Left hindlimb (tissue), 1 donor: Measurements from ENCODE around the gene ELAVL1.

Experiments
- DNase-seq: peaks from one replicate; pipeline ENCODE4 v3.0.0-alpha.2; 2018

ELAVL1 gene

GRCh38 chr19:8020681-8021080 lies 15.2 kb upstream of the ELAVL1 start:
- DNase-seq = no peak

- DNase-seq = no peak
These were observed 12.4 kb upstream of the ELAVL1 start for GRCh38 chr19:8017808-8018207.

DNA sequence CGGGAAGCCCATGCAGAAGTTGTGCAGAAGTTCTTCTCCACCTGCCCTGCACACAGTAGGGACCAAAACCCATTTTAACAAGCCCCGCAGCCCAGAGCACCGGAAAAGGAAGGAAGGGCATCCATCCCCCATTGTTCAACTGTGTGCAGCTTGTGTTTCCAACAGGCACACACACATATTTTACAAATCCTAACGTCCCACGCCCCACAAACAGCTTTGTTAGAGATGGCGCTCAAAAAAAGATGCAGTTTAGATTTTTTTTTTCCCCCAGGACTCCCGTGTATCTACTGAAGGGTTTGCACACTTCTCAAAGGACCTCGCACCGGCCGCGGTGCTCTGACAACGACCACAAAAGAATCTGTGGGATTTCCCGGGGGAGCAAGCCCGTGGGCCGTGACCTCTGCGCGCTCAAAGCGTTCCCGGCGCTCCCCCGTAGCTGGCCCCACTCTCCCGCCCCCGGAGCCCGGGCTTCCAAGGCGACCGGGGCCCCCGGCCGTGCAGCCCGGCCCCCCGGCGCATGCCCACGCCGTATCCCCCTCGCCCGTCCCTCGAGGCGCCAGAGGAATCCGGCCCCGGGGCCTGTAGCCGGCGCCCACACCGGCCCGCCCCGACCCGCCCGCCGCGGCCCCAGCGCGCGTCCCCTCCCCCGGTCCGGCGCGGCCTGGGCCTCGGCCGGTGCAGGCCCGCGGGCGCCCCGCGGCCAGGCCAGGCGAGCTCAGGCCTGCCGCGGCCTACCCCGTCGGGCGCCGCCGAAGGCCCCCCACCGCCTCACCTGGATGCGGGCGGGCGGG lies 523 bp downstream of the ELAVL1 start:
- no peak for DNase-seq

- DNase-seq = no peak
These were observed 1.4 kb downstream of the ELAVL1 start for GRCh38 chr19:8004001-8004400.

- DNase-seq = peak; percentile 83
These were observed 3.2 kb downstream of the ELAVL1 start for GRCh38 chr19:8001995-8002849.

- DNase-seq = no peak
These were observed 3.8 kb downstream of the ELAVL1 start for GRCh38 chr19:8001651-8001994.

GRCh38 chr19:8000298-8001038 lies 5.0 kb downstream of the ELAVL1 start:
- no peak for DNase-seq

- DNase-seq = no peak
These were observed 6.1 kb downstream of the ELAVL1 start for GRCh38 chr19:7999376-7999775.

DNA sequence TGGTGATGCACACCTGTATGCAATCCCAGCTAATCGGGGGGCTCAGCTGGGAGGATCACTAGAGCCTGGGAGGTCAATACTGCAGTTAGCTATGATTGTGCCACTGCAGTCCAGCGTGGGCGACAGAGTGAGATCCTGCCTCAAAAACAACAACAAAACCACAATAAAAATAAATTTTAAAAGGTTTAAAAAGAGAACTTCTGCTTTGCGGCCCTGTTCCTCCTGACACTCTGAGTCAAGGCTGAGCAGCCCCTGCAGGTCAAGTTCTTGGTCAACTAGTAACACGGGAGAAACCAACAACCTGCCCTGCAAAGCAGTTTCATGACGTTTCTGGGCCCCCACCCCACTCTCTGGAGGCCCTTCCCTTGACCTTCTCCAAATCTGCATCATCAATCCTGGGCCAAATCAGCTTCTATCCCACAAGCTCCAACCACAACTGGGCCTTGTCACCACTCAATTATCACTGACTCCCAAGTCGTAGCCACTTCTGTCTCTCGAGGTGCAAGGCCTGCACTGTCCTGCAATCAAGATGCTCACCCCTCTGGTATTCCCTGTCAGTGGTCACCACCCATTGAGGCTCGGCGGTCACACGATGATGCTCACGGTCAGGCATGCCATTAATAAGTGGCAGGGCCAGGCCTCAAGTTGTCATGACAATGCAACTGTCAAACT lies 7.5 kb downstream of the ELAVL1 start:
- no peak for DNase-seq

- DNase-seq = no peak
These were observed 8.6 kb downstream of the ELAVL1 start for GRCh38 chr19:7996883-7997282.

DNA sequence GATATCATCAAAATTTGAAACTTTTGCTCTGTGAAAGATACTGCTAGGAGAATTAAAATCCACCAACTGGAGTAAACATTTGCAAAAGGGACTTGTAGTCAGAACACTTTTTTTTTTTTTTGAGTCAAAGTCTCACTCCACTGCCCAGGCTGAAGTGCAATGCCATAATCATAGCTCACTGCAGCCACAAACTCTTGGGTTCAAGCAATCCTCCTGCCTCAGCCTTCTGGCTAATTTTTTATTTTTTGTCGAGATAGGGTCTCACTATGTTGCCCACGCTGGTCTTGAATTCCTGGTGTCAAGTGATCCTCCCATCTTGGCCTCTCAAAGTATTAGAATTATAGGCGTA lies 9.7 kb downstream of the ELAVL1 start:
- DNase-seq = no peak

GRCh38 chr19:7994928-7995809 lies 10.3 kb downstream of the ELAVL1 start:
- no peak for DNase-seq

- no peak for DNase-seq
These were observed 11.3 kb downstream of the ELAVL1 start for GRCh38 chr19:7994114-7994513.

DNA sequence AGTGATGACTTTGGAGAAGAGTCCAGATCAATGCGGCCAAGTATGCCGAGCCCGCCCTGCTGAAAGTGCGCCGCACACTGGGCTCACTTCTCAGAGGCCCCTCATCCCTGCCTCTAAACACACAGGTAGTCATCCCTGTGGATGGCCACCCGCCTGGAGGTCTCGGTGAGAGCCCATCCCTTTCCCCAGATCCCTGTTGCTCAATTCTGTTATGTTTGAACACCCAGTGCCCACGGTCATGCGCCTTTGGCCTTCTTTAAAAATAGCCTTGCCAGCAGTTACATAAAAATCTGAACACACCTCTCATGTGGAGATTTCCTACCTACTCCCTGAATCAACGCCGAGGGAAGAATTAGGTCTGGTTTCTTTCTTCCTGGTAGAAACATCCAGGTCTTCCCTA lies 11.9 kb downstream of the ELAVL1 start:
- no peak for DNase-seq

DNA sequence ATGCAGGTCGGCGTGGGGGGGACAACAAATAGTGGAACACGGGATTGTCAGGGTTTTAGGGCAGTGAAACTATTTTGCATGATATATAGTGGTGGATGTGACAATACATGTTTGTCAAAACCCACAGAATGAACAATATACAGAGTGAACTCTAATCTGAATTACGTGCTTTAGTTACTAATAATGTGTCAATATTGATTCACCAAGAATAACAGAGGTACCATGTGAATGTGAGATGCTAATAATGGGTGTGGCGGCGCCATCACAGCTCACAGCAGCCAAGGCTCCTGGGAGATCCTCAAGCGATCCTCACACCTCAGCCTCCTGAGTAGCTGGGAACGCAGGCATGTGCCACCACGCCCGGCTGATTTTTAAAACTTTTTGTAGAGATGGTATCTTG lies 12.9 kb downstream of the ELAVL1 start:
- DNase-seq = no peak

DNA sequence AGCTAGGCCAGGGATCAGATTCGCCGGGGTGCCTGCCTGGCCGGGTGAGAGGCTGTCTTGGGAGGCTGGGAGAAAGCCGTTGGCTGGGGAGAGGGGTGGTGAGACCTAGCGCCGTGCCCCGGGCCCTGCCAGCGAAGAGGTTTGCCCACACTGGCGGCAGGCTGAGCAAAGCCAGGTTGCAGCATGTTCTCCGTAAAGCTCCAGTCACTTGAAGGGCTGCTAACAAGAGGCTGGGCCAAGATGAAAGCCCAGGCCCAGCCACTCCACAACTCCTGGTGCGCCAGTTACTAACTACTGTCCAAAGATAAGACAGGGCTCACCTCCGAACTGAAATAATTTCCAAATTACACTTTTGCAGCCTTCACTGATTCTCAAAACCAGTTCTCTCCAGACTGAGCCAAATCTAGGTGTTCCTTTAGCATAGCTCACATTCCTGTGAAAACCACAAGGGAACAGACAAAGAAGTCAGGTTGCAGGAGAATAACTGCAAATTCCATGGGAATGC lies 16.3 kb downstream of the ELAVL1 start:
- no peak for DNase-seq

GRCh38 chr19:7988307-7988706 lies 17.1 kb downstream of the ELAVL1 start:
- no peak for DNase-seq

GRCh38 chr19:7987114-7987768 lies 18.2 kb downstream of the ELAVL1 start:
- DNase-seq = no peak

DNA sequence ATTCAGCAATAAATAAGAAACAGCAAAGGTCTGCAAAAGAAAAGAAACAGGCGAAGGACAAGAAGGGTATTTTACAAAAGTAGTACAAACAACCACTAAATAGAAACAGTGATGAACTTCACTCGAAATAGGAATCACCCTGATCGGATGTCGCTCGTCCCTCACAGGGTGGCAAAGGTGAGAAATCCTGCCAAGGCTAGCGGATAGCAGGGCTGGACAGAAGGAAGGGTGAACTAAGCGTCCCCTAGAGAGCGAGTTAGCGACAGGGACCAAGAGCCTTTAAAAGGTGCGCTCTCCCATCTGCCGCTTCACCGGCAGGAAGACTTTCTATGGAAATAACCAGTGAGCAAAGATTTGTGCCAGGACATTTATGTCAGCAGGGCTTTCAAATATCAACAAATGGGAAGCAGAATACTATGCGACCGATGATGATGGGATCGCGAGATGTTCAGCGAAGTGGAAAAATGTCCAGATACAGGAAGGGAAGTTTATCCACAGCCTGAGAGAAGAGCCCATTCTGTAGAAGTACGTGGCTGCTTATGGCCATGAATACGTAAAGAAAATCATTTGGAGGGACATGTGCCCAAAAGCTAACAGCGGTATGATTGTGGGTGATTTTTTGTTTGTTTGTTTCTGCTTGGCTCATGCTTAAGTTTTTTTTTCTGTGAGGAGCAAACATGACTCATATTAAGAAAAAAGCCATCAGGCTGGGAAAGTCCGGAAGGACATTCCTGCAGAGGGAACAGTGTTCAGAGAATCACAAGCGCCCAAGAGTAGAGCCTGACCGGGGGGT lies 18.9 kb downstream of the ELAVL1 start:
- no peak for DNase-seq

GRCh38 chr19:7985481-7985911 lies 19.9 kb downstream of the ELAVL1 start:
- no peak for DNase-seq
